WTC11 (cell line): ENCODE data around the gene NOP56. TPM values are rescaled to one million over a fixed set of nuclear protein-coding genes. Genes with fewer than 3 reads are reported as not detected.

Experiments
- ATAC-seq: fragments of 200-7000 bp; cut with Tn5 transposase; 2 replicates; pipeline ENCODE4 v1.10.0; 2021; ENCODE audit warnings: mild to moderate bottlenecking, moderate library complexity
- CTCF ChIA-PET: fragments of 300-600 bp; sonication (Branson Sonifier 250); formaldehyde crosslinking; loops from one replicate; lab custom pipeline; 2021; ENCODE audit warnings: antibody characterized with exemption; lab: Charles Lee
- POLR2A ChIA-PET: fragments of 350-600 bp; sonication (Branson Sonifier 250); formaldehyde crosslinking; loops from one replicate; lab custom pipeline; 2021; ENCODE audit warnings: antibody characterized with exemption; lab: Charles Lee
- DNase-seq: peaks from one replicate; pipeline ENCODE4 v3.0.0; 2021; ENCODE audit warnings: low spot score
- H3K27ac Mint-ChIP-seq: 2 replicates; pipeline ENCODE4 v1.8.0; 2021; ENCODE audit warnings: mixed read lengths
- H3K27me3 Mint-ChIP-seq: 2 replicates; pipeline ENCODE4 v1.8.0; 2021; ENCODE audit warnings: low read depth, mild to moderate bottlenecking, moderate library complexity, mixed read lengths
- H3K36me3 Mint-ChIP-seq: 2 replicates; pipeline ENCODE4 v1.8.0; 2021; ENCODE audit warnings: mixed read lengths
- H3K4me1 Mint-ChIP-seq: 2 replicates; pipeline ENCODE4 v1.8.0; 2022; ENCODE audit warnings: mixed read lengths
- H3K4me3 Mint-ChIP-seq: 2 replicates; pipeline ENCODE4 v1.8.0; 2021; ENCODE audit warnings: mild to moderate bottlenecking, moderate library complexity, mixed read lengths
- H3K9me3 Mint-ChIP-seq: 2 replicates; pipeline ENCODE4 v1.8.0; 2021; ENCODE audit warnings: mixed read lengths
- AR ChIP-seq: fragments of 250-450 bp; sonication (Bioruptor Pico); IDR thresholded peaks from 2 replicates; pipeline ENCODE4 v1.9.0; 2021; ENCODE audit warnings: mild to moderate bottlenecking
- CBFB ChIP-seq: sonication (generic); formaldehyde crosslinking; IDR thresholded peaks from 2 replicates; pipeline ENCODE4 v1.8.1; 2022; ENCODE audit warnings: mild to moderate bottlenecking, low read depth, missing genetic modification reagents
- CREM ChIP-seq: sonication (generic); formaldehyde crosslinking; IDR thresholded peaks from 2 replicates; pipeline ENCODE4 v1.8.1; 2022; ENCODE audit warnings: mild to moderate bottlenecking, missing genetic modification reagents, moderate library complexity
- EMX1 ChIP-seq: fragments of 250-450 bp; sonication (Bioruptor Pico); IDR thresholded peaks from 2 replicates; pipeline ENCODE4 v1.8.0; 2021; ENCODE audit warnings: mild to moderate bottlenecking
- GRHL2 ChIP-seq: fragments of 250-450 bp; sonication (Bioruptor Pico); IDR thresholded peaks from 2 replicates; pipeline ENCODE4 v1.8.0; 2022; ENCODE audit warnings: mild to moderate bottlenecking, moderate library complexity; ENCODE audit not compliant: insufficient replicate concordance, severe bottlenecking
- IRF2 ChIP-seq: sonication (generic); formaldehyde crosslinking; IDR thresholded peaks from 2 replicates; pipeline ENCODE4 v1.8.0; 2022; ENCODE audit warnings: low read depth, missing genetic modification reagents, borderline replicate concordance
- JAZF1 ChIP-seq: fragments of 250-450 bp; sonication (Bioruptor Pico); IDR thresholded peaks from 2 replicates; pipeline ENCODE4 v1.9.0; 2021; ENCODE audit warnings: moderate library complexity, mild to moderate bottlenecking, inconsistent platforms
- MYBL2 ChIP-seq: sonication (generic); formaldehyde crosslinking; IDR thresholded peaks from 2 replicates; pipeline ENCODE4 v1.8.1; 2023; ENCODE audit warnings: mild to moderate bottlenecking, moderate library complexity, missing genetic modification reagents
- NR2C2 ChIP-seq: sonication (generic); formaldehyde crosslinking; IDR thresholded peaks from 2 replicates; pipeline ENCODE4 v1.8.0; 2022; ENCODE audit warnings: mild to moderate bottlenecking, missing genetic modification reagents
- NR3C1 ChIP-seq: sonication (generic); formaldehyde crosslinking; conservative IDR thresholded peaks from 2 replicates; pipeline ENCODE4 v1.8.1; 2023; ENCODE audit warnings: low read depth, mild to moderate bottlenecking, missing genetic modification reagents
- SMAD3 ChIP-seq: sonication (generic); formaldehyde crosslinking; IDR thresholded peaks from 2 replicates; pipeline ENCODE4 v1.8.0; 2022; ENCODE audit warnings: missing genetic modification reagents, mild to moderate bottlenecking, borderline replicate concordance
- SMAD4 ChIP-seq: sonication (generic); formaldehyde crosslinking; IDR thresholded peaks from 2 replicates; pipeline ENCODE4 v1.8.0; 2022; ENCODE audit warnings: mild to moderate bottlenecking, missing genetic modification reagents
- TCF7 ChIP-seq: sonication (generic); formaldehyde crosslinking; IDR thresholded peaks from 2 replicates; pipeline ENCODE4 v1.8.0; 2022; ENCODE audit warnings: mild to moderate bottlenecking, low read depth, missing genetic modification reagents, moderate library complexity
- TEAD1 ChIP-seq: sonication (generic); formaldehyde crosslinking; IDR thresholded peaks from 2 replicates; pipeline ENCODE4 v1.8.0; 2022; ENCODE audit warnings: mild to moderate bottlenecking, missing genetic modification reagents
- ZMAT4 ChIP-seq: fragments of 250-450 bp; sonication (Bioruptor Pico); IDR thresholded peaks from 2 replicates; pipeline ENCODE4 v1.9.0; 2021; ENCODE audit warnings: mild to moderate bottlenecking
- ZNF219 ChIP-seq: sonication (generic); formaldehyde crosslinking; IDR thresholded peaks from 2 replicates; pipeline ENCODE4 v1.8.0; 2023; ENCODE audit warnings: missing genetic modification reagents, mild to moderate bottlenecking, borderline replicate concordance
- ZNF263 ChIP-seq: sonication (generic); formaldehyde crosslinking; IDR thresholded peaks from 2 replicates; pipeline ENCODE4 v1.8.1; 2022; ENCODE audit warnings: low read depth, mild to moderate bottlenecking, moderate library complexity, missing genetic modification reagents
- total RNA-seq: library from RNA; stranded (reverse); gene quantifications from 3 replicates; pipeline ENCODE4 v1.2.3, GENCODE V29; 2021
- TF ChIP-seq, protein P1 (sequence below): fragments of 200-600 bp; IDR thresholded peaks from 2 replicates; pipeline ENCODE4 v1.8.0; 2022; ENCODE audit warnings: antibody characterized with exemption
- TF ChIP-seq, protein P2 (sequence below): sonication (generic); formaldehyde crosslinking; IDR thresholded peaks from 2 replicates; pipeline ENCODE4 v1.8.0; 2022; ENCODE audit warnings: mild to moderate bottlenecking, missing genetic modification reagents

NOP56 gene
- total RNA-seq, 1 experiment from 2014 or later: 634 TPM

DNA sequence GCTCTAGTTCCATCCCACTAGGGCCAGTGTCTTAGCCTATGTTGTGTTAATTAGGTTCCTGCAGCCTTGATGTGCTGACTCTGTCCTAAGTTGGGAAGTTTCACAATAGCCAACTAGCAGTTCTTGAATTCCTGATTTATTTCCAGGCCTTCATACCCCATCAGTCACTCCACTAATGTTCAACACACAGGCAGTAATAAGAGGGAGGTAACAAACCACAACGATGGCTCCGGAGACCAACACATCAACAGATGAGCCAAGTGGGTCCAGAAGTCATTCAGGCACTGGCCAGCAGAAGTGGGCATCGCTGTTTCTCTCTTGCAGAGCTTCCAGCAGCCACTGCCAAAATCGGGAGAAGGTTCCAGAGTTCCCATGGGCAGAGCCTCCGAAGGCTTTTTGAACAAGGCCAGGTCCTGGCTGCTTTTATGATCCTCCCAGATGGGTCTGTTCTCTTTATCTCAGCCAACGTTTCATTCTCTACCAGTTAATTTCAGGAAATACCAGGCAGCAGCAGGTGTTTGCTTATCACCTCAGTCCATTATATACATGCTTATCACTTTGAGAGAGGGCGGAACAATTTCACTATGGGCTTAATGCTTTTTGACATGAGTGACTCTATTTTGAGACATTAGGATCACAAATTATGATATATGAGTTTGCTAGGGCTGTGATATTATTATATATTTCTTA, 48.5 kb upstream of the NOP56 start:
- no peak for ATAC-seq
- Mint-ChIP-seq H3K36me3 (peaks cover 15% of the 10 kb centered on the region), H3K9me3 (peaks cover 37% of the 10 kb centered on the region), H3K27me3 (peaks cover 7% of the 10 kb centered on the region), H3K4me1 (peaks cover 6% of the 10 kb centered on the region)
- no peak for DNase-seq
- TF ChIP-seq ZNF263 (CRISPR knock-in tag) (no peak), JAZF1 (CRISPR knock-in tag) (no peak), ZMAT4 (CRISPR knock-in tag) (no peak), TEAD1 (no peak), SMAD4 (no peak)
- TF ChIP-seq, all 79 proteins: peak for 0
- CTCF ChIA-PET: no interaction called here
- Mint-ChIP-seq H3K4me3 (no peak overlapping the region), H3K27ac (no peak overlapping the region)
- POLR2A ChIA-PET: no interaction called here

DNA sequence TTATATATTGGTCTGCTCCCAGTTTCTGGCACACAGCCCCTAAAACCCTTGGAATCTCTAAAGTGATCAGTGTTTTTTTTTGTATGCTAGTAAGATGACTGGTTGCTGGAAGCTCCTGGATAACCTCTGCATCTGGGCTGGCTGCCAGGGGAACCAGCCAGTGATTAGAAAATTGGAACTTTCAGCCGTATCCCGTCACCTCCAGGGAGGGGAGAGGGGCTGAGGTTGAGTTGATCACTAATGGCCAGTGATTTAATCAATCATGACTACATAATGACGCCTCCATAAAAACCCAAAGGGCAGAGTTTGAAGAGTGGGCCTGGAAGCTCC, 48.0 kb upstream of the NOP56 start:
- Mint-ChIP-seq H3K4me3 (no peak overlapping the region), H3K36me3 (peaks cover 15% of the 10 kb centered on the region), H3K4me1 (peaks cover 5% of the 10 kb centered on the region), H3K9me3 (peaks cover 39% of the 10 kb centered on the region), H3K27ac (no peak overlapping the region), H3K27me3 (peaks cover 12% of the 10 kb centered on the region)
- CTCF ChIA-PET: no interaction called here
- ATAC-seq (no peak), DNase-seq (no peak)
- POLR2A ChIA-PET: no interaction called here
- TF ChIP-seq AR (CRISPR knock-in tag) (no peak), SMAD3 (CRISPR knock-in tag) (no peak), GRHL2 (CRISPR knock-in tag) (no peak), MYBL2 (CRISPR knock-in tag) (no peak), NR2C2 (no peak), IRF2 (no peak), ZNF219 (CRISPR knock-in tag) (no peak), EMX1 (CRISPR knock-in tag) (no peak), CREM (no peak), NR3C1 (CRISPR knock-in tag) (no peak), CBFB (no peak), TCF7 (CRISPR knock-in tag) (no peak)
- TF ChIP-seq, protein P1, sequence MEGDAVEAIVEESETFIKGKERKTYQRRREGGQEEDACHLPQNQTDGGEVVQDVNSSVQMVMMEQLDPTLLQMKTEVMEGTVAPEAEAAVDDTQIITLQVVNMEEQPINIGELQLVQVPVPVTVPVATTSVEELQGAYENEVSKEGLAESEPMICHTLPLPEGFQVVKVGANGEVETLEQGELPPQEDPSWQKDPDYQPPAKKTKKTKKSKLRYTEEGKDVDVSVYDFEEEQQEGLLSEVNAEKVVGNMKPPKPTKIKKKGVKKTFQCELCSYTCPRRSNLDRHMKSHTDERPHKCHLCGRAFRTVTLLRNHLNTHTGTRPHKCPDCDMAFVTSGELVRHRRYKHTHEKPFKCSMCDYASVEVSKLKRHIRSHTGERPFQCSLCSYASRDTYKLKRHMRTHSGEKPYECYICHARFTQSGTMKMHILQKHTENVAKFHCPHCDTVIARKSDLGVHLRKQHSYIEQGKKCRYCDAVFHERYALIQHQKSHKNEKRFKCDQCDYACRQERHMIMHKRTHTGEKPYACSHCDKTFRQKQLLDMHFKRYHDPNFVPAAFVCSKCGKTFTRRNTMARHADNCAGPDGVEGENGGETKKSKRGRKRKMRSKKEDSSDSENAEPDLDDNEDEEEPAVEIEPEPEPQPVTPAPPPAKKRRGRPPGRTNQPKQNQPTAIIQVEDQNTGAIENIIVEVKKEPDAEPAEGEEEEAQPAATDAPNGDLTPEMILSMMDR: no peak

DNA sequence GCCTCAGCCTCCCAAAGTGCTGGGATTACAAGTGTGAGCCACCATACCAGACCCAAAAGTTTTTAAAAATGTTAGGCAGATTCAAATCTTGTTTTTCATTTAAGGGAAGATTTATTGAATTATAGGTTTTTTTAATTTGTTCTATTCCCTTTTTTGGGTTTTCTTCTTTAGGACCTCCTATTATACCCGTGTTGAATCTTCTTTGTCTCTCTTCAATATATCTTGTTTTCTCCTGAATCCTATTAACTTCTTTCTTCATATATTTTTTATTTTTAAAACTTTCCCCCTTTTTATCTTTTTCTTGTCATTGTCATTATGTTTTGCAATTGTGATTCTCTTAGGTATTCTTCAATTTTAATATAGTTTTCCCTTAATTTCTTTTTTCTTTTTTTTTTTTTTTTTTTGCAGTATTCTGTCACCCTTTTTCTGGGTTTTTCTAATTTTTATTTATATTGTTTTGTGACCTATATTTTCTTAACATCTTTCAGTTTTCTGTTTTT, 45.9 kb upstream of the NOP56 start:
- DNase-seq: no peak
- H3K4me1 Mint-ChIP-seq: no peaks in the 10 kb centered on the region
- CTCF ChIA-PET: no interaction called here

More for the DNA sequence above, 45.9 kb upstream of the NOP56 start:
- no peak overlapping the region for H3K27ac Mint-ChIP-seq
- POLR2A ChIA-PET: no interaction called here
- peaks cover 15% of the 10 kb centered on the region for H3K36me3 Mint-ChIP-seq
- ATAC-seq: no peak
- H3K4me3 Mint-ChIP-seq: no peak overlapping the region
- H3K27me3 Mint-ChIP-seq: peaks cover 13% of the 10 kb centered on the region
- no peak for TF ChIP-seq NR3C1 (CRISPR knock-in tag)
- no peak for TF ChIP-seq CBFB
- TF ChIP-seq, protein P2, sequence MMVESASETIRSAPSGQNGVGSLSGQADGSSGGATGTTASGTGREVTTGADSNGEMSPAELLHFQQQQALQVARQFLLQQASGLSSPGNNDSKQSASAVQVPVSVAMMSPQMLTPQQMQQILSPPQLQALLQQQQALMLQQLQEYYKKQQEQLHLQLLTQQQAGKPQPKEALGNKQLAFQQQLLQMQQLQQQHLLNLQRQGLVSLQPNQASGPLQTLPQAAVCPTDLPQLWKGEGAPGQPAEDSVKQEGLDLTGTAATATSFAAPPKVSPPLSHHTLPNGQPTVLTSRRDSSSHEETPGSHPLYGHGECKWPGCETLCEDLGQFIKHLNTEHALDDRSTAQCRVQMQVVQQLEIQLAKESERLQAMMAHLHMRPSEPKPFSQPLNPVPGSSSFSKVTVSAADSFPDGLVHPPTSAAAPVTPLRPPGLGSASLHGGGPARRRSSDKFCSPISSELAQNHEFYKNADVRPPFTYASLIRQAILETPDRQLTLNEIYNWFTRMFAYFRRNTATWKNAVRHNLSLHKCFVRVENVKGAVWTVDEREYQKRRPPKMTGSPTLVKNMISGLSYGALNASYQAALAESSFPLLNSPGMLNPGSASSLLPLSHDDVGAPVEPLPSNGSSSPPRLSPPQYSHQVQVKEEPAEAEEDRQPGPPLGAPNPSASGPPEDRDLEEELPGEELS (CRISPR knock-in tag): no peak
- peaks cover 40% of the 10 kb centered on the region for H3K9me3 Mint-ChIP-seq
